Fibroblast of lung (primary cell): ENCODE data around the gene ZNF319. TPM values are rescaled to one million over a fixed set of nuclear protein-coding genes. Genes with fewer than 3 reads are reported as not detected.

Experiments used
- DNase-seq, 2 donors: peaks; one replicate each; pipeline versions ENCODE4 v3.0.0 to v3.0.0-alpha.2; 2010; ENCODE audit warnings: low read depth in 2 of 2
- H2AFZ ChIP-seq: 2 replicates; pipeline ENCODE4 v1.5.1; 2012; ENCODE audit warnings: low read length, control low read depth, inconsistent platforms
- H3K27ac ChIP-seq: 2 replicates; pipeline ENCODE4 v1.5.1; 2011; ENCODE audit warnings: low read length, control low read depth; ENCODE audit not compliant: insufficient read depth
- H3K27me3 ChIP-seq: 2 replicates; pipeline ENCODE4 v1.5.1; 2011; ENCODE audit warnings: mild to moderate bottlenecking, low read length; ENCODE audit not compliant: control insufficient read depth, insufficient read depth
- H3K36me3 ChIP-seq: 2 replicates; pipeline ENCODE4 v1.5.1; 2011; ENCODE audit warnings: low read length; ENCODE audit not compliant: control insufficient read depth, insufficient read depth
- H3K4me1 ChIP-seq: 2 replicates; pipeline ENCODE4 v1.5.1; 2011; ENCODE audit warnings: low read length; ENCODE audit not compliant: control insufficient read depth, insufficient read depth; ENCODE audit errors: extremely low read depth
- H3K4me2 ChIP-seq: 2 replicates; pipeline ENCODE4 v1.5.1; 2011; ENCODE audit warnings: low read length, control low read depth; ENCODE audit not compliant: insufficient read depth; ENCODE audit errors: extremely low read depth
- H3K4me3 ChIP-seq, 4 experiments: fragments of 200-600 bp in 1 of 4; sonication (generic) in 1 of 4; replicated peaks in 1 of 4; 2 replicates each; pipeline ENCODE4 v1.5.1; 2011 to 2016; ENCODE audit warnings: low read length in 4 of 4, low read depth in 3 of 4, mild to moderate bottlenecking in 3 of 4, control low read depth in 2 of 4, inconsistent platforms in 1 of 4, mixed read lengths in 1 of 4; ENCODE audit not compliant: insufficient read depth in 1 of 4; ENCODE audit errors: control extremely low read depth in 1 of 4
- H3K79me2 ChIP-seq: 2 replicates; pipeline ENCODE4 v1.5.1; 2012; ENCODE audit warnings: mild to moderate bottlenecking, low read length, inconsistent platforms; ENCODE audit not compliant: control insufficient read depth, insufficient read depth
- H3K9ac ChIP-seq: 2 replicates; pipeline ENCODE4 v1.5.1; 2011; ENCODE audit warnings: mild to moderate bottlenecking, low read length, control low read depth; ENCODE audit not compliant: insufficient read depth
- H3K9me3 ChIP-seq: 2 replicates; pipeline ENCODE4 v1.5.1; 2012; ENCODE audit warnings: low read depth, low read length; ENCODE audit not compliant: control insufficient read depth, insufficient read depth
- H4K20me1 ChIP-seq: 2 replicates; pipeline ENCODE4 v1.5.1; 2011; ENCODE audit warnings: low read length; ENCODE audit not compliant: control insufficient read depth, insufficient read depth; ENCODE audit errors: extremely low read depth
- EZH2 ChIP-seq: IDR thresholded peaks from 2 replicates; pipeline ENCODE4 v1.5.1; 2012; ENCODE audit warnings: low read length, control low read depth, mild to moderate bottlenecking; ENCODE audit errors: missing control alignments
- polyA plus RNA-seq, 2 donors: library from polyadenylated mRNA; depleted of rRNA in 1 of 2; stranded (reverse) in 1 of 2; unstranded in 1 of 2; fragments of >200 nt; gene quantifications; 2 replicates each; pipeline ENCODE4 v1.2.1, GENCODE V29; 2011 to 2012; ENCODE audit warnings: missing spikeins in 1 of 2
- total RNA-seq: library from RNA; depleted of rRNA; stranded (reverse); fragments of >200 nt; gene quantifications from 2 replicates; pipeline ENCODE4 v1.2.1, GENCODE V29; 2014
- TF ChIP-seq, protein P1 (sequence below), 2 donors: IDR thresholded peaks in 1 of 2; conservative IDR thresholded peaks in 1 of 2; 1 replicate in 1 of 2; 2 replicates in 1 of 2; pipeline ENCODE4 v1.5.1; 2011 to 2012; ENCODE audit warnings: low read length in 2 of 2, control low read depth in 1 of 2, inconsistent platforms in 1 of 2, low read depth in 1 of 2, mild to moderate bottlenecking in 1 of 2

Gene ZNF319
- total and polyA plus RNA-seq, 2 donors (not counting 1 experiment from before 2014, with no cell fraction given): 2.6 to 4.1 TPM

DNA sequence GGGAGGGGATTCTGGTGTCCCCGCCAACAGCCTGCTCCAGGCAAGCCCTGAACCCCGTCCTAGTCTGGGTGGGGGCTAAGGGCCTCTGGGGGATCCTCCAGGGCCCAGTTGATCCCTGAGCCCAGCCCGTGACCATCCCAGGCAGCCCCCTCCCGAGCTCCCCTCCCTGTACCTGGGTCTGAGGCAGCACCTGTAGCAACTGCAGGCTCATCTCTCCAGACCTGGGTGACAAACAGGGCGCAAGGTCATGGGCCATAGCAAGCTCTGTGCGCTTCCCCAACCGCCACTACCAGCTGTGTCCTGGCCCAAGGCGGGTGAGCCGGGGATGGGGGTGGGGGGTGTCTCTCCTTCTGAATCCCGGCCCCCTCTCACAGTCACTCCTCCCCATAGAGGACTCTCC, 40.2 kb downstream of the ZNF319 start:
- H3K27ac ChIP-seq: no peak overlapping the region
- no peaks in the 10 kb centered on the region for H3K79me2 ChIP-seq
- no peaks in the 10 kb centered on the region for H4K20me1 ChIP-seq
- H3K9ac ChIP-seq: no peak overlapping the region
- H2AFZ ChIP-seq: no peak overlapping the region
- TF ChIP-seq, protein P1, sequence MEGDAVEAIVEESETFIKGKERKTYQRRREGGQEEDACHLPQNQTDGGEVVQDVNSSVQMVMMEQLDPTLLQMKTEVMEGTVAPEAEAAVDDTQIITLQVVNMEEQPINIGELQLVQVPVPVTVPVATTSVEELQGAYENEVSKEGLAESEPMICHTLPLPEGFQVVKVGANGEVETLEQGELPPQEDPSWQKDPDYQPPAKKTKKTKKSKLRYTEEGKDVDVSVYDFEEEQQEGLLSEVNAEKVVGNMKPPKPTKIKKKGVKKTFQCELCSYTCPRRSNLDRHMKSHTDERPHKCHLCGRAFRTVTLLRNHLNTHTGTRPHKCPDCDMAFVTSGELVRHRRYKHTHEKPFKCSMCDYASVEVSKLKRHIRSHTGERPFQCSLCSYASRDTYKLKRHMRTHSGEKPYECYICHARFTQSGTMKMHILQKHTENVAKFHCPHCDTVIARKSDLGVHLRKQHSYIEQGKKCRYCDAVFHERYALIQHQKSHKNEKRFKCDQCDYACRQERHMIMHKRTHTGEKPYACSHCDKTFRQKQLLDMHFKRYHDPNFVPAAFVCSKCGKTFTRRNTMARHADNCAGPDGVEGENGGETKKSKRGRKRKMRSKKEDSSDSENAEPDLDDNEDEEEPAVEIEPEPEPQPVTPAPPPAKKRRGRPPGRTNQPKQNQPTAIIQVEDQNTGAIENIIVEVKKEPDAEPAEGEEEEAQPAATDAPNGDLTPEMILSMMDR (conservative IDR thresholded peaks at IDR 0.05 in 1 of 2, IDR thresholded peaks at IDR 0.05 in 1 of 2; ENCODE audit: low read depth in 1 of 2, low read length in 2 of 2): no peak
- no peak for TF ChIP-seq EZH2
- H3K9me3 ChIP-seq: no peaks in the 10 kb centered on the region
- H3K4me3 ChIP-seq: no peak overlapping the region
- no peak for DNase-seq
- H3K4me2 ChIP-seq: no peak overlapping the region
- H3K36me3 ChIP-seq: no peaks in the 10 kb centered on the region
- peaks cover 11% of the 10 kb centered on the region for H3K27me3 ChIP-seq
- no peaks in the 10 kb centered on the region for H3K4me1 ChIP-seq

- no peak overlapping the region for H2AFZ ChIP-seq
- no peak for TF ChIP-seq EZH2
- TF ChIP-seq, protein P1 (conservative IDR thresholded peaks at IDR 0.05 in 1 of 2, IDR thresholded peaks at IDR 0.05 in 1 of 2; ENCODE audit: low read depth in 1 of 2, low read length in 2 of 2): no peak
- no peak overlapping the region for H3K4me2 ChIP-seq
- no peak overlapping the region for H3K4me3 ChIP-seq
- no peak for DNase-seq
- H3K4me1 ChIP-seq: no peaks in the 10 kb centered on the region
- H3K27ac ChIP-seq: no peak overlapping the region
- H3K9me3 ChIP-seq: no peaks in the 10 kb centered on the region
- H3K79me2 ChIP-seq: no peaks in the 10 kb centered on the region
- H3K27me3 ChIP-seq: peaks cover 11% of the 10 kb centered on the region
- H4K20me1 ChIP-seq: no peaks in the 10 kb centered on the region
- H3K9ac ChIP-seq: no peak overlapping the region
- no peaks in the 10 kb centered on the region for H3K36me3 ChIP-seq
Measured at GRCh38 chr16:57959804-57960203, 40.7 kb downstream of the ZNF319 start.

GRCh38 chr16:57959121-57959520, 41.4 kb downstream of the ZNF319 start:
- TF ChIP-seq EZH2: no peak
- TF ChIP-seq, protein P1 (conservative IDR thresholded peaks at IDR 0.05 in 1 of 2, IDR thresholded peaks at IDR 0.05 in 1 of 2; ENCODE audit: low read depth in 1 of 2, low read length in 2 of 2): no peak
- peaks cover 11% of the 10 kb centered on the region for H3K27me3 ChIP-seq
- H3K79me2 ChIP-seq: no peaks in the 10 kb centered on the region
- no peak overlapping the region for H3K4me2 ChIP-seq
- H3K9ac ChIP-seq: no peak overlapping the region
- H3K27ac ChIP-seq: no peak overlapping the region
- DNase-seq: no peak
- no peaks in the 10 kb centered on the region for H3K36me3 ChIP-seq
- H3K4me1 ChIP-seq: no peaks in the 10 kb centered on the region
- H3K4me3 ChIP-seq: no peak overlapping the region
- H2AFZ ChIP-seq: no peak overlapping the region
- H4K20me1 ChIP-seq: no peaks in the 10 kb centered on the region
- no peaks in the 10 kb centered on the region for H3K9me3 ChIP-seq
